ENCODE data around the gene CLSTN1. TPM values are rescaled to one million over a fixed set of nuclear protein-coding genes. Genes with fewer than 3 reads are reported as not detected.
"Not testable (repeated sequence)": the region's sequence is repeated elsewhere in the genome, so short reads cannot be mapped to it uniquely, and the experiment has no call there.

Gene CLSTN1
- polyA plus RNA-seq, 1 of the 3 experiments (the other 2 are of a cell fraction): 59.6 TPM

DNA sequence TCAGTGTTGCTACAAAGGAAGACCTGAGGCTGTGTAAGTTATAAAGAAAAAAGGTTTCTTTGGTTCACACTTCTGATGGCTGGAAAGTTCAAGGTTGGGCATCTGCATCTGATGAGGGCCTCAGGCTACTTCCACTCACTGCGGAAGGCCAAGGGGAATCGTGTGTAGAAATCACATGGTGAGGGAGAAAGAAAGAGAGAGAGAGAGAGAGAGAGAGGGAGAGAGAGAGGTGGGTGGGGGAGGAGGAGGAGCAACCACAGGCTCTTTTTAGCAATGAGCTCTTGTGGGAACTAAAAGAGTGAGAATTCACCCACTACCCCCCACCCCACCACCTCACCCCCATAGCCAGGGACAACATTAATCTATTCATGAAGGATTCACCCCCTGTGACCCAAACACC, 59.9 kb downstream of the CLSTN1 start (continued):
- TF ChIP-seq, protein P1, sequence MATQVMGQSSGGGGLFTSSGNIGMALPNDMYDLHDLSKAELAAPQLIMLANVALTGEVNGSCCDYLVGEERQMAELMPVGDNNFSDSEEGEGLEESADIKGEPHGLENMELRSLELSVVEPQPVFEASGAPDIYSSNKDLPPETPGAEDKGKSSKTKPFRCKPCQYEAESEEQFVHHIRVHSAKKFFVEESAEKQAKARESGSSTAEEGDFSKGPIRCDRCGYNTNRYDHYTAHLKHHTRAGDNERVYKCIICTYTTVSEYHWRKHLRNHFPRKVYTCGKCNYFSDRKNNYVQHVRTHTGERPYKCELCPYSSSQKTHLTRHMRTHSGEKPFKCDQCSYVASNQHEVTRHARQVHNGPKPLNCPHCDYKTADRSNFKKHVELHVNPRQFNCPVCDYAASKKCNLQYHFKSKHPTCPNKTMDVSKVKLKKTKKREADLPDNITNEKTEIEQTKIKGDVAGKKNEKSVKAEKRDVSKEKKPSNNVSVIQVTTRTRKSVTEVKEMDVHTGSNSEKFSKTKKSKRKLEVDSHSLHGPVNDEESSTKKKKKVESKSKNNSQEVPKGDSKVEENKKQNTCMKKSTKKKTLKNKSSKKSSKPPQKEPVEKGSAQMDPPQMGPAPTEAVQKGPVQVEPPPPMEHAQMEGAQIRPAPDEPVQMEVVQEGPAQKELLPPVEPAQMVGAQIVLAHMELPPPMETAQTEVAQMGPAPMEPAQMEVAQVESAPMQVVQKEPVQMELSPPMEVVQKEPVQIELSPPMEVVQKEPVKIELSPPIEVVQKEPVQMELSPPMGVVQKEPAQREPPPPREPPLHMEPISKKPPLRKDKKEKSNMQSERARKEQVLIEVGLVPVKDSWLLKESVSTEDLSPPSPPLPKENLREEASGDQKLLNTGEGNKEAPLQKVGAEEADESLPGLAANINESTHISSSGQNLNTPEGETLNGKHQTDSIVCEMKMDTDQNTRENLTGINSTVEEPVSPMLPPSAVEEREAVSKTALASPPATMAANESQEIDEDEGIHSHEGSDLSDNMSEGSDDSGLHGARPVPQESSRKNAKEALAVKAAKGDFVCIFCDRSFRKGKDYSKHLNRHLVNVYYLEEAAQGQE (IDR thresholded peaks at IDR 0.05; ENCODE audit: low read depth, low read length): no peak
- no peak for TF ChIP-seq GATA2 (CRISPR knock-in tag; IDR thresholded peaks at IDR 0.05)
- TF ChIP-seq EP300 (IDR thresholded peaks at IDR 0.05; ENCODE audit: borderline replicate concordance in 1 of 2, low read depth in 1 of 2, low read length in 1 of 2): no peak
- TF ChIP-seq, protein P2, sequence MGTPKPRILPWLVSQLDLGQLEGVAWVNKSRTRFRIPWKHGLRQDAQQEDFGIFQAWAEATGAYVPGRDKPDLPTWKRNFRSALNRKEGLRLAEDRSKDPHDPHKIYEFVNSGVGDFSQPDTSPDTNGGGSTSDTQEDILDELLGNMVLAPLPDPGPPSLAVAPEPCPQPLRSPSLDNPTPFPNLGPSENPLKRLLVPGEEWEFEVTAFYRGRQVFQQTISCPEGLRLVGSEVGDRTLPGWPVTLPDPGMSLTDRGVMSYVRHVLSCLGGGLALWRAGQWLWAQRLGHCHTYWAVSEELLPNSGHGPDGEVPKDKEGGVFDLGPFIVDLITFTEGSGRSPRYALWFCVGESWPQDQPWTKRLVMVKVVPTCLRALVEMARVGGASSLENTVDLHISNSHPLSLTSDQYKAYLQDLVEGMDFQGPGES (IDR thresholded peaks at IDR 0.05; ENCODE audit: low read depth, low read length): no peak
- TF ChIP-seq RAD21 (IDR thresholded peaks at IDR 0.05; ENCODE audit: low read length): no peak
- TF ChIP-seq, protein P3, sequence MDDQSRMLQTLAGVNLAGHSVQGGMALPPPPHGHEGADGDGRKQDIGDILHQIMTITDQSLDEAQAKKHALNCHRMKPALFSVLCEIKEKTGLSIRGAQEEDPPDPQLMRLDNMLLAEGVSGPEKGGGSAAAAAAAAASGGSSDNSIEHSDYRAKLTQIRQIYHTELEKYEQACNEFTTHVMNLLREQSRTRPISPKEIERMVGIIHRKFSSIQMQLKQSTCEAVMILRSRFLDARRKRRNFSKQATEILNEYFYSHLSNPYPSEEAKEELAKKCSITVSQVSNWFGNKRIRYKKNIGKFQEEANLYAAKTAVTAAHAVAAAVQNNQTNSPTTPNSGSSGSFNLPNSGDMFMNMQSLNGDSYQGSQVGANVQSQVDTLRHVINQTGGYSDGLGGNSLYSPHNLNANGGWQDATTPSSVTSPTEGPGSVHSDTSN (IDR thresholded peaks at IDR 0.05): no peak
- TF ChIP-seq, protein P4, sequence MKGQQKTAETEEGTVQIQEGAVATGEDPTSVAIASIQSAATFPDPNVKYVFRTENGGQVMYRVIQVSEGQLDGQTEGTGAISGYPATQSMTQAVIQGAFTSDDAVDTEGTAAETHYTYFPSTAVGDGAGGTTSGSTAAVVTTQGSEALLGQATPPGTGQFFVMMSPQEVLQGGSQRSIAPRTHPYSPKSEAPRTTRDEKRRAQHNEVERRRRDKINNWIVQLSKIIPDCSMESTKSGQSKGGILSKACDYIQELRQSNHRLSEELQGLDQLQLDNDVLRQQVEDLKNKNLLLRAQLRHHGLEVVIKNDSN (IDR thresholded peaks at IDR 0.05; ENCODE audit: borderline replicate concordance, low read depth): no peak

DNA sequence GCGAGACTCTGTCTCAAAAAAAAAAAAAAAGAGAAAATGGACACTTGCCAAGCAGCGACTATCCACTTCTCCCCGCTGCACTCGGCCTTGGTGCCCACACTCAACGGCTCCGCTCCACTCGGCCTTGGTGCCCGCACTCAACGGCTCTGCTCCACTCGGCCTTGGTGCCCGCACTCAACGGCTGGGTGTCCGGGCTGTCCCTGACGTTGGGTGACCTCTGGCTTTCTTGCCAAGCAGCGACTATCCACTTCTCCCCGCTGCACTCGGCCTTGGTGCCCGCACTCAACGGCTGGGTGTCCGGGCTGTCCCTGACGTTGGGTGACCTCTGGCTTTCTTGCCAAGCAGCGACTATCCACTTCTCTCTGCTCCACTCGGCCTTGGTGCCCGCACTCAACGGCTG, 61.3 kb downstream of the CLSTN1 start:
- H2AFZ ChIP-seq (ENCODE audit: low read depth); H3K9me2 ChIP-seq; H4K20me1 ChIP-seq (ENCODE audit: insufficient read depth); H3K9me3 ChIP-seq; H3K4me2 ChIP-seq; H3K27ac ChIP-seq (ENCODE audit: low read depth in 2 of 2, low read length in 1 of 2); H3K9ac ChIP-seq; POLR2A ChIA-PET; DNase-seq; H3K27me3 ChIP-seq (ENCODE audit: insufficient read depth); CTCF ChIA-PET; H3K4me3 ChIP-seq (ENCODE audit: low read depth in 2 of 2, low read length in 1 of 2); H3K36me3 ChIP-seq (replicated peaks in 1 of 2; ENCODE audit: control insufficient read depth in 1 of 2, insufficient read depth in 2 of 2, low read length in 1 of 2): not testable (repeated sequence)
- H3K4me1 ChIP-seq (ENCODE audit: control insufficient read depth in 1 of 2, insufficient read depth in 2 of 2, low read depth in 1 of 2, low read length in 1 of 2): peaks cover 0 to 15% of the 10 kb centered on the region in 2 experiments; a peak in 1 of 4 replicates
- peaks cover 48% of the 10 kb centered on the region for H3K79me2 ChIP-seq (ENCODE audit: insufficient read depth)
- H3F3A ChIP-seq (replicated peaks; ENCODE audit: insufficient read depth): peaks cover 19% of the 10 kb centered on the region
- 96% methylated on average over 20 of the region's 25 CpGs for WGBS (ENCODE audit: low lambda C conversion rate)

DNA sequence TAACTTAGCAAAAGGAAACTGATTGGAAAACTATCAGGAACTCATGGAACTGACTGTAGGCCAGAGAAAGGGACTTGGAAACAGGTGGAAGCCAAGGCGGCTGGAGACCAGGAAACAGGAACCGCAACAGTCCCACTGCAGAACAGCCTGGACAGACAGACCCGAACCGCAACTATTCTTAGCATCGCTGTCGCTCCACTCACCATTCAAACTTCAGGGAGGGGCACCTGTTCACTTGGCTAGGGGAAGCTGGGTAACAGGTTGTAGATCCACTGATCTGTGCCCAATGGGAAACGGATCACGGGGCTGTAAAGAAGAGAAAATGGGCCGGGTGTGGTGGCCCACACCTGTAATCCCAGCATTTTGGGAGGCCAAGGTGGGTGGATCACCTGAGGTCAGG, 61.9 kb downstream of the CLSTN1 start:
- Histone ChIP-seq H3K9ac (no peak overlapping the region), H3K79me2 (ENCODE audit: insufficient read depth) (peaks cover 51% of the 10 kb centered on the region), H3K27me3 (ENCODE audit: insufficient read depth) (no peaks in the 10 kb centered on the region), H3K4me1 (ENCODE audit: control insufficient read depth in 1 of 2, insufficient read depth in 2 of 2, low read depth in 1 of 2, low read length in 1 of 2) (peaks cover 0 to 10% of the 10 kb centered on the region in 2 experiments; a peak in 1 of 4 replicates), H3F3A (replicated peaks; ENCODE audit: insufficient read depth) (peaks cover 13% of the 10 kb centered on the region), H3K4me2 (no peak overlapping the region), H3K9me2 (no peaks in the 10 kb centered on the region), H4K20me1 (ENCODE audit: insufficient read depth) (no peaks in the 10 kb centered on the region), H3K36me3 (replicated peaks in 1 of 2; ENCODE audit: control insufficient read depth in 1 of 2, insufficient read depth in 2 of 2, low read length in 1 of 2) (no peaks in the 10 kb centered on the region), H3K9me3 (no peaks in the 10 kb centered on the region), H2AFZ (ENCODE audit: low read depth) (no peak overlapping the region), H3K27ac (ENCODE audit: low read depth in 2 of 2, low read length in 1 of 2) (no peak overlapping the region), H3K4me3 (ENCODE audit: low read depth in 2 of 2, low read length in 1 of 2) (no peak overlapping the region)
- no peak for DNase-seq
- ChIA-PET CTCF (interaction anchor here (0.9 kb wide), 1 partner anchor 28 kb away, joined by 3 read pairs; no protein-coding TSS in a partner anchor), POLR2A (no interaction called here)
- 99% methylated on average over 9 of the region's 9 CpGs for WGBS (ENCODE audit: low lambda C conversion rate)
- TF ChIP-seq RAD21 (IDR thresholded peaks at IDR 0.05; ENCODE audit: low read length) (no peak), TAF1 (IDR thresholded peaks at IDR 0.05; ENCODE audit: borderline replicate concordance, low read depth, low read length) (no peak)
- TF ChIP-seq, protein P1 (IDR thresholded peaks at IDR 0.05; ENCODE audit: low read depth, low read length): no peak
- TF ChIP-seq, protein P5, sequence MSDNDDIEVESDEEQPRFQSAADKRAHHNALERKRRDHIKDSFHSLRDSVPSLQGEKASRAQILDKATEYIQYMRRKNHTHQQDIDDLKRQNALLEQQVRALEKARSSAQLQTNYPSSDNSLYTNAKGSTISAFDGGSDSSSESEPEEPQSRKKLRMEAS (IDR thresholded peaks at IDR 0.05; ENCODE audit: low read depth): no peak
- TF ChIP-seq, protein P6, sequence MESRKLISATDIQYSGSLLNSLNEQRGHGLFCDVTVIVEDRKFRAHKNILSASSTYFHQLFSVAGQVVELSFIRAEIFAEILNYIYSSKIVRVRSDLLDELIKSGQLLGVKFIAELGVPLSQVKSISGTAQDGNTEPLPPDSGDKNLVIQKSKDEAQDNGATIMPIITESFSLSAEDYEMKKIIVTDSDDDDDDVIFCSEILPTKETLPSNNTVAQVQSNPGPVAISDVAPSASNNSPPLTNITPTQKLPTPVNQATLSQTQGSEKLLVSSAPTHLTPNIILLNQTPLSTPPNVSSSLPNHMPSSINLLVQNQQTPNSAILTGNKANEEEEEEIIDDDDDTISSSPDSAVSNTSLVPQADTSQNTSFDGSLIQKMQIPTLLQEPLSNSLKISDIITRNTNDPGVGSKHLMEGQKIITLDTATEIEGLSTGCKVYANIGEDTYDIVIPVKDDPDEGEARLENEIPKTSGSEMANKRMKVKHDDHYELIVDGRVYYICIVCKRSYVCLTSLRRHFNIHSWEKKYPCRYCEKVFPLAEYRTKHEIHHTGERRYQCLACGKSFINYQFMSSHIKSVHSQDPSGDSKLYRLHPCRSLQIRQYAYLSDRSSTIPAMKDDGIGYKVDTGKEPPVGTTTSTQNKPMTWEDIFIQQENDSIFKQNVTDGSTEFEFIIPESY (IDR thresholded peaks at IDR 0.05; ENCODE audit: borderline replicate concordance, low read depth): no peak

All from SK-N-SH (cell line).